Medulla oblongata (tissue), 1 donor: Measurements from ENCODE around the gene HECW1.
"Not testable (repeated sequence)": the region's sequence is repeated elsewhere in the genome, so short reads cannot be mapped to it uniquely, and the experiment has no call there.

Experiments used
- DNase-seq: peaks from one replicate; pipeline ENCODE4 v3.0.0-alpha.2; 2015; ENCODE audit errors: extremely low spot score

HECW1 gene

DNA sequence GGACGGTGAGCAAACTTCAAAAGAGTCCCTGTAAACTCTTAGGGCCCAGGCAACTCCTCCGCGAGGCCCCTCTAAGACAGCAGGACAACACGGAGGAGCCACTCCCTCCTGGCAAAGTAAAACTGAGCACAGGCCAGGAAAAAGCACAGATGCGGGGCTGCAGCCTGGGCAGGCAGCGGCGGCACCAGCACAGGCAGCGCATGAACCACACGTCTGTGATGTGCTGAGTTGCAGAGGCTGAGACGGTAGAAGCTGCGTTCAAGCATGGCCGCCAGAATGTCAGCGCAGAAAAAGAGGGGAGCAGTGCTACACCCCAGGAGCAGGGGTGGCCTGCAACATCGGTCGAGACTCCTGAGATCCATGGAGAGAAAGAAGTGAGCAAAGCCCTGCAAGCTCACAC lies 424.3 kb downstream of the HECW1 start:
- no peak for DNase-seq

DNA sequence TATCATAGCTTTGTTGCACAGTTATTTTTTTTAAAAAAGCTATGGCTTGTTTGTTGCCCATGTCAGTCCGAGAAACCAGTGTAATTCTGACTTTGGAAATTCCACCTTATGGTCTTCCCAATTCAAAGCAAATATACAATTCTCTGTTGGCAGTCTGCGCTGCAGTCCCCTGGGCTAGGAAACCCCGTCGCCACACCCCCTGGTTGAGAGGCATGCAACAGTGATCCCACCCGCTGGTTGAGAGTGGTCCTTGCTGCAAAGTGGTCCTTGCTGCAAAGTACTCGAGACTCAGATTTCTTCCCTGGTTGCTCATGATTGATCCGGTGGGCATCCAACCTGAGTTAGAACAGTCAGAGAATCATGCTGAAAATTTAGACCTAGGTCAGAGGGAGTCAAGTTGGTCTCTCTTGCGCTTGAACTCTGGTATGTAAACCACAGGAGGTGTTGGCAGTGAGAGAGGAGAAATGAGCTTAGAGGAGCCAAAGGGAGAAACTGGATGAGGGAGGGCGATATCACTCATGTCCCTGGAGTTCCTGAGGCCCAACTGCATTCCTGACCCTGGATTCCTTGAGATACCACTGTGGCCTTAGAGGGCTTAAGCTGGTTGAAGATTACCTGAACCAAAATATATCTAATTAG lies 425.4 kb downstream of the HECW1 start:
- no peak for DNase-seq

DNA sequence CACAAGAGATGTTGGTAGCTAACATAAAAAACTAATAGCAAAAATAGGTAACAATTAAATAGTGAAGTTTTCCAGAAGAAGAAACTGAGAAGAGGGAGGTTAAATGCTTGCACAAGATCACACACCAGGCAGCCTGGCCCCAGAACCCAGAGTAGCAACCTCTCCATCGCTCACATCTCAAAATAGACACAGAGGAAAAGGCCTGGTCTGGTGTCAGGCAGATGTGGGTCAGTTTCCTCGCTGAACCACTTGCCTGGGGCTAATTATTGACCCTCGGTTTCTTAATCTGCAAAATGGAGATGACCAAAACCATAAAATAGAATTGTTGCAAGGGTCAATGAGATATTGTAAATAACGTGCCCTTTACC lies 425.9 kb downstream of the HECW1 start:
- DNase-seq = no peak

DNA sequence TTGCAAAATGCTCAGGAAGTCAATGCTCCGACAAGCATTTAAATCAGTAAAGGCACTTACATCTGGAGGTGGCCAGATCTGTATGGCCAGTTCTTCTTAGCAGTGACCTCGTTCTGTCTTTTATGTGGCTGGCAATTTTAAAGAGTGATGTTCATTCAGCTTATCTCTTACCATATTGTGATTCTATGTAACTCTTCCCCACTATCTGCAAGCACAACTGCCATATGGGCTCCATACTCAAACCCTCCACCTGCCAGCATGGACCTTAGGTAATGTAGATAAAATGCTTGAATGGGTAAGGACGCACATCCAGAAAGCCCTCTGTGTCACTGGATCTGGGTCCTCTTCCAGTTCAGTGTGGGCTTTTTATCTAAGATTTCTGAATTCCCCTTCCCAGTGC lies 428.0 kb downstream of the HECW1 start:
- DNase-seq = no peak

DNA sequence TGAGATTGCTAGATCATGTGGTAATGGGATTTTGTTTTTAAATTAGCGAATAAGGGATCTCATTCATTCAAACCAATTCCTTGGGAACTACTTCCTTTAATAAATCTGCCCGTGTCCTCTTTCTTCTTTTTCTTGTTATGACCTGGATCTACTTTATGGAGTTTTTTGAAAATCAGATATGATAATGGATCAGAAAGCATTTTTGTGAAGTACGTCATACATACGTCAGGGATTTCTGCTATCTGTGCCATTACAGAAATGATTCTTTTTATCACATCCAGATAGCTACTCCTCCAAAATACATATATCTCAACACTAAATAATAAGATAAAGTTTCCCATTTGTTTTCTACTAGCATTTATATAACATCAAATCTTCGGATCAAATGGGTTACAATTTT lies 430.3 kb downstream of the HECW1 start:
- no peak for DNase-seq

DNA sequence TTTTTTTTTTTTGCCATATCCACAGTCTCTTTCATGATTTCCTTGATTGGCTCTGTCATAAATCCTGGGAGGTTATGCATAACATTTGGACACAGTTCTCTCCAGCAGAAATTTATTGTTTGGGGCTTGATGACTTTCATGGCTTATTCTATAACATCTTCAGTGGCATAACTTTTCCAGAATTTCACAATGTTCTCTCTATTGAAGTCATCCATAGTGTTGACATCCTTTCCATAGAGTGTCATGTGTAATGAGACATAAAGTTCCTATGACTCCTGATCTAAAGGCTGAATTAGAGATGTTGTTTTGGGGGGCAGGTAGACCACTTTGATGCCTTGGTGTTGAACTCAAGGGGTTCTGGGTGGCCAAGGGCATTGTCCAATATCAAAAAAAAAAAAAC lies 433.8 kb downstream of the HECW1 start:
- DNase-seq = no peak

DNA sequence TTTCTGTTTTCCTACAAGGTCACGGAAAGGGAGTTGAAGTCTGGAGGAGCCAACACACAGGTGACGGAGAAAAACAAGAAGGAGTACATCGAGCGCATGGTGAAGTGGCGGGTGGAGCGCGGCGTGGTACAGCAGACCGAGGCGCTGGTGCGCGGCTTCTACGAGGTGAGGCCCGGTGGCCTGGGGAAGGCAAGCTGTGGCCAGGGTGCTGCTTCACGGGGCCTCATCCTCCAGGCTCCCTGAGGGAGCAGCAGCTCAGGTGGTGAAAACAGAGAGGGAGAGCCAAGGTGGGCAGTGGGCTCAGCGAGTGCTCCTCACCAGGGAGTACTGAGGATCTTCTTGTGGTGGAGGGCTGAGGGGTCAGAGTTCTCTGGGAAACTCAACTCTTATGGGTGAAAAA lies 438.0 kb downstream of the HECW1 start:
- no peak for DNase-seq

DNA sequence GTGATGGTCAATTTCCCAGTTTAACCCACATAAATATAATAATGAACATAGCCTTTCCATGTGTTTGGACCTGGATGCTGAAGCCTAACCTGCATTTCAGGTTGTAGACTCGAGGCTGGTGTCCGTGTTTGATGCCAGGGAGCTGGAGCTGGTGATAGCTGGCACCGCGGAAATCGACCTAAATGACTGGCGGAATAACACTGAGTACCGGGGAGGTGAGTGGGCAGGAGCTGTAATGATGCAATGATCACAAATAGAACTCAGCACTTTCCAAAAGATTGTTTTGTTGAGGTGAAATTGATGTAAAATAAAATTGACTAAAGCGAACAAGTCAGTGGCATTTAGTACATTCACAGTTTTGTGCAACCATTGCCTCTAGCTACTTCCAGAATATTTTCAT lies 439.7 kb downstream of the HECW1 start:
- no peak for DNase-seq

DNA sequence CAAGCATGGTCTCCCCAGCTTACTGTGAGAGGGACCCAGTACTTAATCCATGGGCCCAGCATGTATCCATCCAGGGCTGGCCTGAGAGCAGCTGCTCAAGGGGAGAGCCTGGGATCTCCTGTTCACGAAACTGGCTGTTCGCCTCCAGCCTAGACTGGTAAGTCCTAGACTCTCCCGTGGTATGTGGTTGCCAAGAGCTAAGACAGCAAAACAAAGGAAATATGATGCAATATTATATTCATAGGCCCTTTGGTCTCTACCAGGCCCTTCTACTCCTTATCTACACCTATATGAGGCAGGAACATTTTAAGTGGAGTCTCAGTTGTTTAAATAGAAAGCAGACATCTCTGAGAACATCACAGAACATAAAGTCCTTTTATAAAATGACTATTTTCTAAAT lies 441.6 kb downstream of the HECW1 start:
- DNase-seq = no peak

DNA sequence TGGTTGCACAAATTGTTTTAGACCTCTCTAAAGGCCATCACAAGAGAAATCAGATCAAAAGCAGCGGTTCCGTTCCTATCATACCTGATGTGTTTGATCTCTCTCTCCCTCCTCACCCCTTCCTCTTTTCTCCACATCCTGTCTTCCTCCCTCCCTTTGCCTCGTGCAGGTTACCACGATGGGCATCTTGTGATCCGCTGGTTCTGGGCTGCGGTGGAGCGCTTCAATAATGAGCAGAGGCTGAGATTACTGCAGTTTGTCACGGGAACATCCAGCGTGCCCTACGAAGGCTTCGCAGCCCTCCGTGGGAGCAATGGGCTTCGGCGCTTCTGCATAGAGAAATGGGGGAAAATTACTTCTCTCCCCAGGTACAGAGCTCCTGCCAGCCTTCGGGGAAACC lies 442.0 kb downstream of the HECW1 start:
- no peak for DNase-seq

DNA sequence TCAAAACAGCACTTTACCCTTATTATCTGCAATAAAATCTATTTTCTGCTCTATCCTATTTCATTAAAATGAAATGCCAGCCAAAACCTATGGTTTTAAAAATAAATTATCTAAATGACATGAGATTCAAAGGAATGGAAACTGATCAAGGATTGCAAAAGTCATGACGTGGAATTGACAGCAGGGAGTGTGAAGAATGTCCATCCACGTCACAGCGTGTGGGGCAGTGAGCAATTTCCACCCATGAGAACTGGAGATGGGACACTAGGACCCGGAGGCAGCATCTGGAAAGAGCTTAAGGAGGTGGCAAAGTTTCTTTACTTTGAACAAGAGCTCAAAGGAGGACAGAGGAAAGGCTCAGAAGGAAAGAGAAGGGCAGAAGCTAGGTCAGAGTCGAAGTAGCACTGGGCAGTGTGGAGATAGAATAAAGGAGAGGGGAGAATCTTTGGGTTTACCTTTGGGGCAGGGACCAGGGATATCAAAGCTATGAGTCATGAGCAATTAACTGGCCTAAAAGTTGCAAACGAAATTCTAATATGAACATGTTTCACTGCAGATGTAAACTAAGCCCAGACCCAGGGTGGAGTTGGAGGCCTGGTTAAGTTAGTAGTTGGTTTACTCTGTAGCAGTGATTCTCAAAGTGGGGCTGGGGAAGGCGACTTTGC lies 445.5 kb downstream of the HECW1 start:
- DNase-seq = no peak

DNA sequence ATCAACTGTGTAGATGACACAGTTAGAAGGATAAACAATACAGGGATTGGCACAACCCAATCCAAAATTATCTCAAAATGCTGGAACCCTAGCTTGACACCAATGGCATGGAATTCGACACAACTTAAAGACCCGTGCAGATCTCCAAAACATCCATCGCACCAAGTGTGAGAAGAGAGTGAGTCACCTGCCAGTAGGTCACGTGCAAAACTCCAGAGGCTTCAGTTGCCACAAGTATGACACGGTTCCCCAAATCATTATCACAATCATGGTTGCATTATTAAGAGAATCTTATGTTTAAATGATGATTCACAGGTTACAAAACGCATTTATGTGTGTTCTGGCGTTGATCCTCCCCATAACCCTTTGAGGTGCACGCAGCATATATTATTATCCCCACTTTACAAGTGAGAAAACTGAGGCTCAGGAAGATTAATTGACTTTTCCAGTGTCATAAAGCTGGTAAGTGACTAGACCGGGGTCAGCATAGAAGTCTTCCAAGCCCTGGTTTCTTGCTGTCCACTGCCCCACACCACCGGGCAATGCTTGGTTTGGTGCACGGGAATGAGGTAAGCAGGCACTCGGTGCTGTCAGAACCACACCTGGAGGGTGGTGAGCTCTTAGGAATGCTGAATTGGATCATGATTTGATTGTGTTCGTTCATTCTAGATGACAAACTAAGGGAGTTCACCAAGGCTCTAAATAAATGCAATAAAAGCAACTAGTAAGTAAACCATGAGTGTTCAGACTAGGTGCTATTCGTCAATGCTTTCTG lies 446.9 kb downstream of the HECW1 start:
- no peak for DNase-seq

DNA sequence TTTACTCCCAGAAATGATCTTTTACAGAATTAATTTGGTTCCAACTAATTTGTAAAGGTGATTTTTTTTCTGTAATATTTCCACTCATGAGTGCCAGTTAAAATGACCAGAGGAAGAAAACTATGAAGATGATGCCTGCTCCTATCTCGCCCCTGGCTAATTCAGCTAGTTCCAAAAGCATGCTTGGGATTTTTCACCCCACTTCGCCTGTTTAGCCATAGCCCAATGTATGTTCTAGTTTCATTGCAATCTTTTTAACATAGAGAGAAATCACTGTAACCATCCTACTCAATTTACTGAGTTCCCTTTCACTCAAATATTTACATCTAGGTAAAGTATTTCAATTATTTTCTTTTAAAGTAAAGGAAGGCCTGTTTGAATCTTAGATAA lies 447.5 kb downstream of the HECW1 start:
- no peak for DNase-seq

DNA sequence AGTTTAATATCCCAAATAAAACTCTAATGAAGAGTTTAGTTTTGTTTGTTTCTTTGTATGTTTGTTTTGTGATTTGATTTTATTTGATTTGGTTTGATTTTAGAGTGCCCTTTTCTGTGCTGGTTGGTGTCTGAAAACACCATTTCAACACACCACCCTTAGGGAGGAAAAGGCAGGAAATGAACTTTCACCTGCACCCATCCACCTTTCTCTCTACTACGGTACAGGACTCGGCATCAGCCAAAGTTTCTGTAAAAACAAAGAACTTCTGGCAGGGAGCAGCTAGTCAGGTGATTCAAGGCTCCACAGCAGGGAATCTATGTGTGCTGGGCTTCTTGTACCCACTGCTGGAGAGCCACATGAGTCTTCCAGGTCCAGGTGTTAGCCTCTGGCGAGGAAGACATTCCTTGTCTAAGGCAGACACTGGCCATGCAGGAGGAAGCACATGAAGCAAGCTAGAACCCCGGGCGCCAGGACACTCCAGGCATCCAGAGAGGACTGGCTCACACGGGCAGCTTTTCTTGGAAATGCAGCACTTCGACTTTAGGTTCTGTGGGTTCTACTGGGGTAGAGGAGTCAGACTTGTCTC lies 448.4 kb downstream of the HECW1 start:
- DNase-seq = no peak

DNA sequence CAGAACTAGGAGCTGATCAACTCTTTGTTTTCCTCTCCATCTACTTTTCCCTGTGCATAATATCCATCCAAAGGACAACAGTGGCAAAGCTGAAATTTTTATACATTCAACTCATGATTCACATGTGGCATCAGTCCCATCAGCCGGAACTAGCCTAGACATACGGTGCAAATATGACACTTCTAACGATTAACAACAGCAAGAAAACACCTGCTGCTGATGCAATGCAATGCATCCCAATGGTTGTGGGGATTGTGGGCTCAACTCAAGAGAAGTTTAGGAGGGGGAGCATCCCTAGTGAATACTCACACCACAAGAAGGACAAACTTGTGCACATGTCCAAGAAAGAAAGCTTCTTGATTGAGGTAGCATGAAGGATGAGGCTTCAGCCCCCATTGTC lies 449.9 kb downstream of the HECW1 start:
- no peak for DNase-seq

DNA sequence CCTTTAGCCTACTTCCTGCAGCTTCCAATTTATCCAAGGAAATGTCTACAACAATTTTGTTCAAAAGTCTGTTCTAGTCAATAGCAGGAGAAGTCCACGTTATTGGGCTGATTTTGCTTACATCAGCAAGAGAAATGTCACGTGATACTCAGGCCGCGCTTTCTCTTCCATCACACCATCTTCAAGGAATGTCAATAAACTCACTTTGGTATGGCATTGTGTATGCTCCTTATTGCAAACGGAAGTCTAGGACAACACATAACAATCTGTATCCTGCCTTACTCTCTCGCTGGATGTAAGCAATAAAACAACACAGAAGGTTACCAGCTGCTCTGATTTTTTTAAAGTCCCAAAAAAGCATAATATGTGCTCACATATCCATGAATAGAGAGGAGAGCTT lies 453.3 kb downstream of the HECW1 start:
- no peak for DNase-seq

DNA sequence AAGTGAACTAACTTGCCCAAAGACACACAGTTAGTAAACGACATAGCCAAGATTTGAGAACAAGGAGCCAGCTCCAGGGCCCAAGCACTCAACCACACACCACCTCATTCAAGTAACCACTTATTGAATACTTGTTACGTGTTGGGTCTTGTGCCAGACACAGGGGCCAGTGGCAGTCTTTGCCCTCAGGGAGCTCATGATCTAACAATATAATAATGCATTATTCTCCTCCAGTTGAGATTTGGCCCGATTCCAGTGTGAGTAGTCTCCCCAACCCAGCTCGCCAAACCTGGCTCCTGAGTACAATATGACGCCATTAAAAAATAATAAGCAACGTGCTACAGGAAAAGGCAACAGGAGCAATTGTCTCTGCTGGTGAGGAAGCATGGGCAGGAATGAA lies 456.1 kb downstream of the HECW1 start:
- no peak for DNase-seq

DNA sequence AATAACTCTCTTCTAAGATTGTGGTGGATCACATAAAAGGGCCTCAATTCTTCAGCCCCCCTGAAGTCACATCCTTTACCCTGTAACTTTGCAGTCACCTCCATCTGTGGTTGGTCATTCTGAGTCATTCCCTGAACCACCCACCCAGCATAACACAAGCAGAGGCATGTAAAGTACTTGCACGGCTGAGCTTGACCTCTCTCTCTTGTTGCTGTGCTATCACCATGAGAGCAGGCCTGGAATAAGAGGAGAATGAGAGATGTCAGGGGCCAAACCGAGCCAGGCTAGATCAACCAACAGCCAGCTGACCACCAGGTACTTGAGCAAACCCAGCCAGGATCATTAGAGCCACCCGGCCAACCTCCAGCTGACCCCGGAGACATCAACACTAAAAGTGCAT lies 457.0 kb downstream of the HECW1 start:
- DNase-seq = no peak

DNA sequence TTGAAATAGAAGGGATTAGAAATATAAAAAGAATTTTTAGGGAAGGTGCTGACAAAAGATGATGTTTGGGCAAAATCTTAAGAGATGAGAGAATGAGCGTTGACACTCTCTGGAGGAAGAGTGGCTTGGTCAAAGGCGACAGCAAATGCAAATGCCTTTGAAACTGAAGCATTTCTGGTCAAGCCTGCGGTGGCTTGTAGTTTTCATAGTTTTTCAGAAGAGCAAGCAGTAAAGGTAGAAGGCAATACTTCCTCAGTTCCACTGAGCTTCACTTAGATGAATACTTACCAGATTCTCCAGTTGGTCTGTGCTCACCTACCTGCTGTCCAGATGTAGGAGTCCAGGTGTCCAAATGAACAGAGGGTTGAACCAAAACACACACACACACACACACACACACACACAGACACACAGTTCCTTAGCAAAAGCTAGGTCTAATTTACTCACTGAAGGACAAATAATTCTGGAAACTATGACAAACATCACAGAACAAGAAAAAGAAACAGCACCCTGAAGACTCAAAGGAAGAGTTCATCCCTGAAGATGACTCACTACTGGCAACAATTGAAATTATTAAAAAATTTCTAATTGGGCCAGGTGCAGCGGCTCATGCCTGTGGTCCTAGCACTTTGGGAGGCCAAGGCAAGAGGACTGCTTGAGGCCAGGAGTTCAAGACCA lies 458.4 kb downstream of the HECW1 start:
- no peak for DNase-seq

DNA sequence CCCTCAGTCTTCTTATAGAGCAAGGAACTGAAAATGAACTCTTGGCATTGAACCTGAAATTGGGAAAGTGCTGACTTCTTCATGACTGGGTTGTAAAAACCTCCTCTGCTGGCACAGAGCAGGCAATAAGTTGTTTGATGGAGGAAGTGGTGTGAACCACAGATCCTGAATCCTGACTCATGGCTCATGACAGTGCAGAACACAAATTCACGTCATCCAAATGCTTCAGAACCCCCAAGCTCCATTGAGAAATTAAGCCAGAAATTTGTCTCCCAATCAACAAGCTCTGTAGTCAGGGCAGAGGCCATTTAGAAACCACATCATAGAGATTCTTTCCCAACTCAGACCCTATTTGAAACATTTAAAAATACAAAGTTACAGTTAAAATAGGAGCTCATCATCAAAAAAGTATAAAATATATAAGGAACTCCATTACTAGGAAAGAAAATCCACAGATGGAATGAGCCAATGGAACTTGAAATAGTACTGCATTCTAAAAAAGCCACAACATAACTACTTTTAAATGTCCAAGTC lies 460.1 kb downstream of the HECW1 start:
- peak; percentile 88 for DNase-seq

DNA sequence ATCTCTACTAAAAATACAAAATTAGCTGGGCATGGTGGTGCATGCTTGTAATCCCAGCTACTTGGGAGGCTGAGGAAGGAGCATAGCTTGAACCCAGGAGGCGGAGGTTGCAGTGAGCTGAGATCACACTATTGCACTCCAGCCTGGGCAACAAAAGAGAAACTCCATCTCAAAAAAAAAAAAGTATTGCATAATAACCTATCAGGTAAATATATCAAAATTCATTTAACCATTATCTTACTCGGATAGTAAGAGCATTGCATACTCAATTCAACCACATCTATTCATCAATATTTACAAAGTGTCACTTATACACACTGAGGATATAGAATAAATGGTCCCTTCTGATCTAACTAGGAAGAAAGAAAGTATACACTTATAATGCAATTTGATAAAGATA lies 461.4 kb downstream of the HECW1 start:
- DNase-seq = not testable (repeated sequence)

DNA sequence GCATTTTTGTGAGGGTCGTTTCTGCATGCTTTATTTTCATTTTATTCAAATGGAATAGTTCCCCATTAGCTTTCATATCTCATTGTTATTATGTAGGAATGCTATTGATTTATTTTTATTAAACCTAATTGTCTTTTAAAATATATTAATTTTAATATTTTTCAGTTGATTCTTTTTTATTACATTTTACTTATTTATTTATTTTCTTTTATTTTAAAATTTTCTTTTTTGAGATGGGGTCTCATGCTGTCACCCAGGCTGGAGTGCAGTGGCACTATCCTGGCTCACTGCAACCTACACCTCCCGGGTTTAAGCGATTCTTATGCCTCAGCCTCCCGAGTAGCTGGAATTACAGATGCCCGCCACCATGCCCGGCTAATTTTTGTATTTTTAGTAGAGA lies 463.1 kb downstream of the HECW1 start:
- no peak for DNase-seq
